CD4-positive, alpha-beta memory T cell (primary cell): Measurements from ENCODE around the gene CHN2. TPM values are rescaled to one million over a fixed set of nuclear protein-coding genes. Genes with fewer than 3 reads are reported as not detected.

Source experiments
- CTCF ChIA-PET: fragments of 350-600 bp; sonication (Branson Sonifier 250); formaldehyde crosslinking; loops from one replicate; lab custom pipeline; 2021; ENCODE audit warnings: inconsistent platforms; ENCODE audit not compliant: partially characterized antibody; lab: Charles Lee
- POLR2A ChIA-PET: fragments of 350-600 bp; sonication (Branson Sonifier 250); formaldehyde crosslinking; loops from one replicate; lab custom pipeline; 2021; ENCODE audit not compliant: partially characterized antibody; lab: Charles Lee
- DNase-seq, 5 donors: peaks; one replicate each; pipeline versions ENCODE4 v3.0.0 to v3.0.0-alpha.2; 2020 to 2022; ENCODE audit warnings: mixed read lengths in 1 of 5
- H3K27ac ChIP-seq: one replicate; pipeline ENCODE4 v1.7.0; 2013; ENCODE audit warnings: low read depth, low read length
- H3K27me3 ChIP-seq: 2 replicates; pipeline ENCODE4 v1.7.0; 2013; ENCODE audit warnings: mild to moderate bottlenecking, low read length, moderate library complexity; ENCODE audit not compliant: insufficient read depth
- H3K36me3 ChIP-seq: 2 replicates; pipeline ENCODE4 v1.7.0; 2013; ENCODE audit warnings: mild to moderate bottlenecking, low read length, moderate library complexity; ENCODE audit not compliant: insufficient read depth
- H3K4me1 ChIP-seq: 2 replicates; pipeline ENCODE4 v1.7.0; 2013; ENCODE audit warnings: mild to moderate bottlenecking, low read length, moderate library complexity; ENCODE audit not compliant: insufficient read depth
- H3K4me3 ChIP-seq, 2 donors: one replicate each; pipeline ENCODE4 v1.7.0; 2013; ENCODE audit warnings: low read length in 2 of 2, mild to moderate bottlenecking in 1 of 2
- H3K9me3 ChIP-seq, 2 donors: one replicate each; pipeline ENCODE4 v1.7.0; 2013; ENCODE audit warnings: low read length in 2 of 2, control low read depth in 1 of 2; ENCODE audit not compliant: control insufficient read depth in 1 of 2
- H3K27ac Mint-ChIP-seq, 7 donors: one replicate each; pipeline ENCODE4 v1.8.0; 2020 to 2021; ENCODE audit warnings: mixed read lengths in 7 of 7, mild to moderate bottlenecking in 6 of 7, inconsistent platforms in 3 of 7, moderate library complexity in 3 of 7
- H3K27me3 Mint-ChIP-seq, 2 donors: one replicate each; pipeline ENCODE4 v1.8.0; 2020 to 2021; ENCODE audit warnings: mixed read lengths in 2 of 2
- H3K36me3 Mint-ChIP-seq, 2 donors: one replicate each; pipeline ENCODE4 v1.8.0; 2020 to 2021; ENCODE audit warnings: mixed read lengths in 2 of 2, inconsistent platforms in 1 of 2, mild to moderate bottlenecking in 1 of 2
- H3K4me1 Mint-ChIP-seq, 4 donors: one replicate each; pipeline ENCODE4 v1.8.0; 2020 to 2021; ENCODE audit warnings: mixed read lengths in 4 of 4, mild to moderate bottlenecking in 1 of 4
- H3K4me3 Mint-ChIP-seq, 8 donors: one replicate each; pipeline ENCODE4 v1.8.0; 2020 to 2021; ENCODE audit warnings: mixed read lengths in 8 of 8, mild to moderate bottlenecking in 7 of 8, moderate library complexity in 6 of 8, inconsistent platforms in 3 of 8
- H3K9me3 Mint-ChIP-seq, 8 donors: one replicate each; pipeline ENCODE4 v1.8.0; 2020 to 2021; ENCODE audit warnings: mixed read lengths in 8 of 8, mild to moderate bottlenecking in 5 of 8, inconsistent platforms in 3 of 8, moderate library complexity in 1 of 8
- intact Hi-C: fragments of 100-400 bp; cut with micrococcal nuclease; formaldehyde crosslinking; loops from one replicate; pipeline ENCODE4 v1.15.1; 2023
- polyA plus RNA-seq, 2 donors: library from polyadenylated mRNA; unstranded; fragments of 300-500 nt; fragmentation: Illumina TruSeq; gene quantifications; one replicate each; pipeline ENCODE4 v1.2.3, GENCODE V29; 2021
- total RNA-seq, 2 experiments: library from RNA; stranded (reverse); gene quantifications; one replicate each; pipeline ENCODE4 v1.2.3, GENCODE V29; 2021

The CHN2 gene
- total and polyA plus RNA-seq, 4 experiments from 2014 or later: 1.8 to 7.6 (median 3.5) TPM

DNA sequence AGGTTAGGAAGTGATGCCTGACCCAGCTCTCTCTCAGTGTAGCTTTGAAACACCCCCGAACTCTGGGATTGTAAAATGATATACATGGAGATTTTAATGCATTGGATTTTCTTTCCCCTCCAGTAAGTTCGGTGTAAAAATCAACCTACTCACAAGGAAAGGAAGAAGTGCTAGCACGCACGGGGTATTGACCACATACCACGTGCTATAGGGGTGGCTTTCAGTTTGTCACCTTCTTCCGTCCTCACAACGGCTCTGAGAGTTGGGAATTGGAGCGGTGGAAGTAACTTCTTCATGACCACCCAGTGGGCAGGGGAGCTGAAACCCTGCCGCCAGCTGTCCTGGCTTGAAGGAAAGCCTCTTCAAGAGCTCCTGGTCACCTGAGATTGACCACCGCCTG, 219.6 kb downstream of the CHN2 start:
- H3K27ac ChIP-seq: no peak overlapping the region
- no peak for DNase-seq
- H3K4me1 ChIP-seq: no peaks in the 10 kb centered on the region
- H3K27me3 Mint-ChIP-seq: peaks cover 0 to 2% of the 10 kb centered on the region in 2 donors
- H3K27ac Mint-ChIP-seq: no peak overlapping the region
- no peaks in the 10 kb centered on the region for H3K9me3 ChIP-seq
- no peak overlapping the region for H3K4me3 ChIP-seq
- POLR2A ChIA-PET: no interaction called here
- CTCF ChIA-PET: interaction anchor here (1.8 kb wide), 1 partner anchor 225 kb away, joined by 7 read pairs; no protein-coding TSS in a partner anchor
- no peaks in the 10 kb centered on the region for H3K27me3 ChIP-seq
- no peaks in the 10 kb centered on the region for H3K9me3 Mint-ChIP-seq
- intact Hi-C loops: no loop called here
- H3K4me3 Mint-ChIP-seq: no peak overlapping the region
- no peaks in the 10 kb centered on the region for H3K36me3 Mint-ChIP-seq
- no peaks in the 10 kb centered on the region for H3K36me3 ChIP-seq
- H3K4me1 Mint-ChIP-seq: no peaks in the 10 kb centered on the region

GRCh38 chr7:29415215-29415614, 220.6 kb downstream of the CHN2 start:
- ChIA-PET CTCF (interaction anchor here (1.0 to 1.2 kb wide), 3 partner anchors 9 to 488 kb away, joined by 3 to 4 read pairs (median 4); no protein-coding TSS in a partner anchor), POLR2A (no interaction called here)
- intact Hi-C loops: no loop called here
- Mint-ChIP-seq H3K4me3 (no peak overlapping the region), H3K36me3 (no peaks in the 10 kb centered on the region), H3K9me3 (no peaks in the 10 kb centered on the region), H3K4me1 (no peaks in the 10 kb centered on the region), H3K27ac (no peak overlapping the region), H3K27me3 (peaks cover 0 to 2% of the 10 kb centered on the region in 2 donors)
- no peaks in the 10 kb centered on the region for H3K4me1 ChIP-seq
- H3K27ac ChIP-seq: no peak overlapping the region
- DNase-seq: no peak
- no peaks in the 10 kb centered on the region for H3K36me3 ChIP-seq
- H3K4me3 ChIP-seq: no peak overlapping the region
- H3K9me3 ChIP-seq: no peaks in the 10 kb centered on the region
- H3K27me3 ChIP-seq: no peaks in the 10 kb centered on the region

DNA sequence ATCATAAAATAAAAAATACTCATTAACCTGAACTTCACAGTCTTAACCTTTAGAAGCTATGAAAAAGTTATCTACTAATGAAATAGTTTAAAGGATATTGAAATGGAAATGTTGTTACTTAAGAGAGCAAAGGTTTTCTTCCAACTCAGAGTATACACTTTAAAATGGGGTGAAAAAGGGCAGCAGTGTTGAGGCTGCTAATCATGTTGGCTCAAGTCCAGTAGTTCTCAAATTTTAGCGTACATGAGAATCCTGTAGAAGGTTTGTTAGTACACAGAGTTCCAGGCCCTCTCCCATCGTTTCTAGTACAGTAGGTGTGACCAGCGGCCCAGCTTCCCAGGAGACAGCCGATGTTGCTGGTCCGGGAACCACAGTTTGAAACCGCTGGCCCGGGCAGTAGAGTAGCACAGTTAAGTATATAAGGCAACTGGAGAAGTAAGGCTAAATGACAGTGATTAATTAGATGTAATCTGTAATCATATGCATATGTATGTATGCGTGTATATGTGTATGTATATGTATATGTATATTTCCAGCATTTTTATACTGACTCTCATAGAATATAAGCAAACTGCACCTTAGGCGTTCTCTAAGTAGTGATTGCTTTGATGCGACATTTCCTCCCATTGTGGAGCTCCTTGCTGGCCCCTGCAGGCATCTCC, 221.8 kb downstream of the CHN2 start:
- H3K27ac ChIP-seq: no peak overlapping the region
- Mint-ChIP-seq H3K36me3 (no peaks in the 10 kb centered on the region), H3K4me3 (no peak overlapping the region), H3K27me3 (peaks cover 0 to 2% of the 10 kb centered on the region in 2 donors), H3K27ac (no peak overlapping the region), H3K4me1 (no peaks in the 10 kb centered on the region), H3K9me3 (no peaks in the 10 kb centered on the region)
- no peaks in the 10 kb centered on the region for H3K27me3 ChIP-seq
- no peaks in the 10 kb centered on the region for H3K9me3 ChIP-seq
- H3K4me1 ChIP-seq: no peaks in the 10 kb centered on the region
- no peak overlapping the region for H3K4me3 ChIP-seq
- ChIA-PET POLR2A (no interaction called here), CTCF (interaction anchor here (0.8 to 1.2 kb wide), 4 partner anchors 226 to 494 kb away, joined by 3 to 4 read pairs (median 3); no protein-coding TSS in a partner anchor)
- no peaks in the 10 kb centered on the region for H3K36me3 ChIP-seq
- intact Hi-C loops: no loop called here
- no peak for DNase-seq

DNA sequence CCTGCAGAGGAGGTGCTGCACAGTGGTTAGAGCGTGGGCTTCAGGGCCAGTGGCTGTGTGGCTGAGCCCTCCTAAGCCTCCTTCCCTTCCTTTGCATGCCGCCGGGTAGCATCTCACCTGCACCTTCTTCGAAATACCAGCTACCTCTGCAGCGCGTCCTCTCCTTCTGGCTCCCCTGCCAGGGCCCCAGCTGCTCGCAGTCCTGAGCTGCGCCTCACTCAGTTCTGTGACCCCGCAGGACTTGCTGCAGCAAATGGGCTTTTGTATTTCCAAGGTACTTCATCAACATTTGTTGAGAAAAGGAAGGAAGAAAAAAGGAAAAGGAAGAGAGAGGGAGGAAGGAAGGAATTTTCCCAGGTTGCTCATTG, 222.3 kb downstream of the CHN2 start:
- Histone ChIP-seq H3K36me3 (no peaks in the 10 kb centered on the region), H3K27ac (no peak overlapping the region), H3K9me3 (no peaks in the 10 kb centered on the region), H3K4me3 (no peak overlapping the region), H3K4me1 (no peaks in the 10 kb centered on the region), H3K27me3 (no peaks in the 10 kb centered on the region)
- Mint-ChIP-seq H3K4me1 (no peaks in the 10 kb centered on the region), H3K27ac (no peak overlapping the region), H3K4me3 (no peak overlapping the region), H3K9me3 (no peaks in the 10 kb centered on the region), H3K36me3 (no peaks in the 10 kb centered on the region), H3K27me3 (peaks cover 0 to 2% of the 10 kb centered on the region in 2 donors)
- ChIA-PET CTCF (interaction anchor here (0.8 to 1.3 kb wide), 3 partner anchors 11 to 495 kb away, joined by 3 to 4 read pairs (median 3); no protein-coding TSS in a partner anchor), POLR2A (no interaction called here)
- no peak for DNase-seq
- intact Hi-C loops: no loop called here

DNA sequence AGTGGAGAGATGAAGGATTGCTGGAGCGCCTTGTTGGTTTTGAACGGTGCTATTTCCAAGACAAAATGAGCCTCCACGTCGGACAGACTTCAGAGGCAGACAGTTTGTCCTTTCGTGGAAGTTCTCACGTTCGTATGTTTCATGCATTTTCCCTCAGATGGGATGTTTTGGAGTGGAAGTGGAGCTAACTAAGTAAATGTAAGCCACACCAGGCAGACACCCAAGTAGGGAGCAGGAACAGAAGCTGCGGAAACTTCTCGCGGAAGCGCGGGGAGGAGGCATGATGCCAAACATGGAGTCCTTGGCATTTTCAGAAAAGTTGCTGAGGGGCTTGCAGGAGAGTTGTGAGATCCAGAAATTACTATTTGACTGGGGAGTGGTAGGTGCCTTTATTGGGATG, 223.5 kb downstream of the CHN2 start:
- CTCF ChIA-PET: interaction anchor here (1.3 to 1.5 kb wide), 2 partner anchors 9 to 12 kb away, joined by 4 read pairs; no protein-coding TSS in a partner anchor

DNA sequence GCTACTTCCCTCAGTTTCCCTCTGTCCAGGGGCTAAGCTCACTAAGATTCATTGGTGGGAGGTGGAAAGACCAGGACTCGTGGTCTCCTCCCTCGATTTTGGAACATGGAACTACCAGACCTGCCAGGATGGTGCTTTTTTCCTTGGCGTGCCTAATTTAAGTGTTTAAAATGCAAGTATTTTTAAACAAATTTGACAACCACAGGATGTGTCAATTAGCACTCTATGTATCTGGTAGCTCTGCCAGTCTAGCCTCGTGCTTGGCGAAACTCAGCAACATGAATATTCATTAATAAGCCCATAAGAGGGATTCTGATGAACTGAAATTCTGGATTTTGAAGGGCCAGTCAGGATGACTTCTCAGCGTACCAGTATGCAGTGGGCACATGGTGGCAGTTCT, 224.1 kb downstream of the CHN2 start:
- H3K9me3 ChIP-seq: no peaks in the 10 kb centered on the region
- peaks cover 0 to 2% of the 10 kb centered on the region in 2 donors for H3K27me3 Mint-ChIP-seq
- H3K4me1 Mint-ChIP-seq: no peaks in the 10 kb centered on the region
- H3K4me1 ChIP-seq: no peaks in the 10 kb centered on the region
- no peak overlapping the region for H3K4me3 Mint-ChIP-seq
- H3K4me3 ChIP-seq: no peak overlapping the region
- H3K9me3 Mint-ChIP-seq: no peaks in the 10 kb centered on the region
- H3K36me3 Mint-ChIP-seq: no peaks in the 10 kb centered on the region
- CTCF ChIA-PET: interaction anchor here (1.5 kb wide), 1 partner anchor 10 kb away, joined by 4 read pairs; no protein-coding TSS in a partner anchor
- H3K27ac ChIP-seq: no peak overlapping the region
- DNase-seq: no peak
- no peaks in the 10 kb centered on the region for H3K36me3 ChIP-seq
- H3K27me3 ChIP-seq: no peaks in the 10 kb centered on the region
- POLR2A ChIA-PET: no interaction called here
- intact Hi-C loops: no loop called here
- H3K27ac Mint-ChIP-seq: no peak overlapping the region

More for the DNA sequence above, 223.5 kb downstream of the CHN2 start:
- Mint-ChIP-seq H3K9me3 (no peaks in the 10 kb centered on the region), H3K4me3 (no peak overlapping the region), H3K27me3 (peaks cover 0 to 2% of the 10 kb centered on the region in 2 donors), H3K4me1 (no peaks in the 10 kb centered on the region), H3K36me3 (no peaks in the 10 kb centered on the region), H3K27ac (no peak overlapping the region)
- no peak for DNase-seq
- H3K27ac ChIP-seq: no peak overlapping the region
- H3K27me3 ChIP-seq: no peaks in the 10 kb centered on the region
- POLR2A ChIA-PET: no interaction called here
- no peaks in the 10 kb centered on the region for H3K9me3 ChIP-seq
- intact Hi-C loops: no loop called here
- no peaks in the 10 kb centered on the region for H3K36me3 ChIP-seq
- H3K4me1 ChIP-seq: no peaks in the 10 kb centered on the region
- no peak overlapping the region for H3K4me3 ChIP-seq

DNA sequence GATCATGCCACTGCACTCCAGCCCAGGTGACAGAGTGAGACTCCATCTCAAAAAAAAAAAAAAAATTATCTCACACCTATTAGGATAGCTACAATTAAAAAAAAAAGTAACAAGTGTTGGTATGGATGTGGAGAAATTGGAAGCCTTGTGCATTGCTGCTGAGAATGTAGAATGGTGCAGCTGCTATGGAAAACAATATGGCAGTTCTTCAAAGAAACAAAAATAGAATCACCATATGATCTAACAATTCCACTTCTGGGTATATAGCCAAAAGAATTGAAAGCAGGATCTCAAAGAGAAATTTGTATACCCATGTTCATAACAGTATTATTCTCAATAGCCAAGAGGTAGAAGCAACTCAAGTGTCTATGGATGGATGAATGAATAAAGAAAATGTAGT, 225.4 kb downstream of the CHN2 start:
- no peaks in the 10 kb centered on the region for H3K9me3 ChIP-seq
- Mint-ChIP-seq H3K4me3 (no peak overlapping the region), H3K4me1 (no peaks in the 10 kb centered on the region), H3K36me3 (no peaks in the 10 kb centered on the region), H3K27ac (no peak overlapping the region), H3K9me3 (no peaks in the 10 kb centered on the region), H3K27me3 (peaks cover 0 to 2% of the 10 kb centered on the region in 2 donors)
- DNase-seq: no peak
- no peak overlapping the region for H3K4me3 ChIP-seq
- no peaks in the 10 kb centered on the region for H3K4me1 ChIP-seq
- ChIA-PET CTCF (no interaction called here), POLR2A (no interaction called here)
- intact Hi-C loops: no loop called here
- no peaks in the 10 kb centered on the region for H3K27me3 ChIP-seq
- H3K36me3 ChIP-seq: no peaks in the 10 kb centered on the region
- no peak overlapping the region for H3K27ac ChIP-seq
